C4-2B (cell line): ENCODE results near the gene C21orf91.

Experiments used
- CTCF ChIP-seq: fragments of 450-650 bp; conservative IDR thresholded peaks from 2 replicates; pipeline ENCODE4 v1.5.1; 2017; ENCODE audit warnings: mild to moderate bottlenecking
- ZFX ChIP-seq: fragments of 450-650 bp; IDR thresholded peaks from 2 replicates; pipeline ENCODE4 v1.6.1; 2017

- TF ChIP-seq CTCF (no peak), ZFX (no peak)
Measured at GRCh38 chr21:17794518-17795145, 24.5 kb downstream of the C21orf91 start.
